ENCODE measurements around the gene SYTL3.
"Not testable (repeated sequence)": the region's sequence is repeated elsewhere in the genome, so short reads cannot be mapped to it uniquely, and the experiment has no call there.

SYTL3 gene

GRCh38 chr6:158649289-158650143 lies at the start of gene SYTL3:
TSS of gene SYTL3 (plus strand) at chr6:158650054. CDS start at chr6:158663269, 13,215 bp downstream.
- peak; percentile 89 for DNase-seq

GRCh38 chr6:158603261-158604047 lies 46.4 kb upstream of the SYTL3 start:
- no peak for DNase-seq

GRCh38 chr6:158604048-158604406 lies 45.8 kb upstream of the SYTL3 start:
- DNase-seq, result no peak

GRCh38 chr6:158605266-158605878 lies 44.5 kb upstream of the SYTL3 start:
- peak; percentile 82 for DNase-seq

- not testable (repeated sequence) for DNase-seq
These were observed 43.8 kb upstream of the SYTL3 start for GRCh38 chr6:158606011-158606410.

GRCh38 chr6:158606935-158607334 lies 42.9 kb upstream of the SYTL3 start:
- DNase-seq, result no peak

- DNase-seq, result no peak
These were observed 42.3 kb upstream of the SYTL3 start for GRCh38 chr6:158607411-158608170.

- DNase-seq, result no peak
These were observed 41.6 kb upstream of the SYTL3 start for GRCh38 chr6:158608221-158608620.

GRCh38 chr6:158609455-158610155 lies 40.2 kb upstream of the SYTL3 start:
- no peak for DNase-seq

- DNase-seq, result no peak
These were observed 39.4 kb upstream of the SYTL3 start for GRCh38 chr6:158610319-158610968.

GRCh38 chr6:158611039-158611438 lies 38.8 kb upstream of the SYTL3 start:
- DNase-seq, result no peak

GRCh38 chr6:158611541-158612370 lies 38.1 kb upstream of the SYTL3 start:
- DNase-seq, result no peak

GRCh38 chr6:158614606-158615005 lies 35.2 kb upstream of the SYTL3 start:
- DNase-seq, result not testable (repeated sequence)

- DNase-seq, result not testable (repeated sequence)
These were observed 31.6 kb upstream of the SYTL3 start for GRCh38 chr6:158618289-158618688.

GRCh38 chr6:158619922-158620801 lies 29.7 kb upstream of the SYTL3 start:
- DNase-seq, result no peak

GRCh38 chr6:158620963-158621693 lies 28.7 kb upstream of the SYTL3 start:
- no peak for DNase-seq

- no peak for DNase-seq
These were observed 27.9 kb upstream of the SYTL3 start for GRCh38 chr6:158621694-158622544.
